ENCODE results near the gene CARD11.

Gene CARD11

DNA sequence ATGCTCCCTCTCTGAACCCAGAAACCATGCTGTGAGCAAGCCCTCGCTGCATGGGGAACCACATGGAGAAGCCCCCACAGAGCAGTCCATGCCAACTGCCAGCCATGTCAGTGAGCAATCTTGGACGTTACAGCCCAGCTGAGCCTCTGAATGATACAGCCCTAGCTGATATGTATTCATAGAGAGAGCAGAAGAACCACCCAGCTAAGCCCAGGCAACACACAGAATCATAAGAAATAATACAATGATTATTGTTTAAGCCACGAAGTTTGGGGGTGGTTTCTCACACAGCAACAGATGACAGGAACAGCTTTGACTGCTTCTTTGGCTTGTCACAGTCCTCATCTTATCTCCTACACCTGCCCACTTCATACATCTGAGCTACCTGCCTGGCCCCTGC is 32.5 kb upstream of the CARD11 start:
- Histone ChIP-seq H3K36me3 (replicated peaks) (no peaks in the 10 kb centered on the region), H3K27ac (no peak overlapping the region), H3K27me3 (replicated peaks) (no peaks in the 10 kb centered on the region), H3K4me3 (ENCODE audit: low read depth, low read length) (no peak overlapping the region)
- TF ChIP-seq, protein P1, sequence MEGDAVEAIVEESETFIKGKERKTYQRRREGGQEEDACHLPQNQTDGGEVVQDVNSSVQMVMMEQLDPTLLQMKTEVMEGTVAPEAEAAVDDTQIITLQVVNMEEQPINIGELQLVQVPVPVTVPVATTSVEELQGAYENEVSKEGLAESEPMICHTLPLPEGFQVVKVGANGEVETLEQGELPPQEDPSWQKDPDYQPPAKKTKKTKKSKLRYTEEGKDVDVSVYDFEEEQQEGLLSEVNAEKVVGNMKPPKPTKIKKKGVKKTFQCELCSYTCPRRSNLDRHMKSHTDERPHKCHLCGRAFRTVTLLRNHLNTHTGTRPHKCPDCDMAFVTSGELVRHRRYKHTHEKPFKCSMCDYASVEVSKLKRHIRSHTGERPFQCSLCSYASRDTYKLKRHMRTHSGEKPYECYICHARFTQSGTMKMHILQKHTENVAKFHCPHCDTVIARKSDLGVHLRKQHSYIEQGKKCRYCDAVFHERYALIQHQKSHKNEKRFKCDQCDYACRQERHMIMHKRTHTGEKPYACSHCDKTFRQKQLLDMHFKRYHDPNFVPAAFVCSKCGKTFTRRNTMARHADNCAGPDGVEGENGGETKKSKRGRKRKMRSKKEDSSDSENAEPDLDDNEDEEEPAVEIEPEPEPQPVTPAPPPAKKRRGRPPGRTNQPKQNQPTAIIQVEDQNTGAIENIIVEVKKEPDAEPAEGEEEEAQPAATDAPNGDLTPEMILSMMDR (IDR thresholded peaks at IDR 0.05; ENCODE audit: low read depth, low read length, missing control alignments): no peak
- in situ Hi-C loops (cut with HindIII; ENCODE audit: low pct_ligation_motif_present, low sequenced_read_pairs): no loop called here
- DNase-seq: no peak

DNA sequence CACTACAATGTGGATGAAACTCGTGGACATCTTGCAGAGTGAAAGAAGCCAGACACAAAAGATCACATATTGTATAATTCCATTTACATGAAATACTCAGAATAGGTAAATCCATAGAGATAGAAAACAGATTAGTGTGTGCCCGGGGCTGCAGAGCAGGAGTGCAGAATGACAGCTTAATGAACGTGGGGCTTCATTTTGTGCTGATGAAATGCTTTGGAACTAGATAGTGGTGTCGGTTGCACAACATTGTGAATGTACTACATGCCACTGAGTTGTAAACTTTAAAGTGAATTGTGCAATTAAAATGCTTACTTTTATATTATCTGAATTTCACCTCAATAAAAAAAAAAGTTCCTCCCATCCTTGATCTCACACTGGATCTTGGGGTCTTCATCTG is 31.8 kb upstream of the CARD11 start:
- Histone ChIP-seq H3K36me3 (replicated peaks) (no peaks in the 10 kb centered on the region), H3K27ac (no peak overlapping the region), H3K27me3 (replicated peaks) (no peaks in the 10 kb centered on the region), H3K4me3 (ENCODE audit: low read depth, low read length) (no peak overlapping the region)
- TF ChIP-seq, protein P1 (IDR thresholded peaks at IDR 0.05; ENCODE audit: low read depth, low read length, missing control alignments): no peak
- in situ Hi-C loops (cut with HindIII; ENCODE audit: low pct_ligation_motif_present, low sequenced_read_pairs): no loop called here
- no peak for DNase-seq

DNA sequence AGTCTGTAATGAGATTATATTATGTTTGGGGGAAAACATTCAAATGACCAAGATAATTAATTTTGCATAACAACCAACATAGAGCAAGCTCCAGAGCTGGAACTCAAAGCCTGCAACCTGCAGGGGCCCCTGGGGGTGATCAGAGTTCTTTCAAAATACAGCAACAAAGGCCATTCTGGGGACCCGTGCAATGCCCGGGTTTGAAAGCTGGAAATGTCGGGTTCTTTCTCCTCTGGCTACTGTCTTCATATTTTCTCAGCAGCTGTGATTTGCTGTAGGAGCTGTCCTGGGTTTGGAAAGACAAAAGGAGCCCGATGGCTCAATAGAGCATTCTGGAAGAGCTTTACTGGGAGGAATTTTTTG is 30.8 kb upstream of the CARD11 start:
- Histone ChIP-seq H3K36me3 (replicated peaks) (no peaks in the 10 kb centered on the region), H3K27ac (no peak overlapping the region), H3K4me3 (ENCODE audit: low read depth, low read length) (no peak overlapping the region), H3K27me3 (replicated peaks) (no peaks in the 10 kb centered on the region)
- TF ChIP-seq, protein P1 (IDR thresholded peaks at IDR 0.05; ENCODE audit: low read depth, low read length, missing control alignments): no peak
- no peak for DNase-seq
- in situ Hi-C loops (cut with HindIII; ENCODE audit: low pct_ligation_motif_present, low sequenced_read_pairs): no loop called here

DNA sequence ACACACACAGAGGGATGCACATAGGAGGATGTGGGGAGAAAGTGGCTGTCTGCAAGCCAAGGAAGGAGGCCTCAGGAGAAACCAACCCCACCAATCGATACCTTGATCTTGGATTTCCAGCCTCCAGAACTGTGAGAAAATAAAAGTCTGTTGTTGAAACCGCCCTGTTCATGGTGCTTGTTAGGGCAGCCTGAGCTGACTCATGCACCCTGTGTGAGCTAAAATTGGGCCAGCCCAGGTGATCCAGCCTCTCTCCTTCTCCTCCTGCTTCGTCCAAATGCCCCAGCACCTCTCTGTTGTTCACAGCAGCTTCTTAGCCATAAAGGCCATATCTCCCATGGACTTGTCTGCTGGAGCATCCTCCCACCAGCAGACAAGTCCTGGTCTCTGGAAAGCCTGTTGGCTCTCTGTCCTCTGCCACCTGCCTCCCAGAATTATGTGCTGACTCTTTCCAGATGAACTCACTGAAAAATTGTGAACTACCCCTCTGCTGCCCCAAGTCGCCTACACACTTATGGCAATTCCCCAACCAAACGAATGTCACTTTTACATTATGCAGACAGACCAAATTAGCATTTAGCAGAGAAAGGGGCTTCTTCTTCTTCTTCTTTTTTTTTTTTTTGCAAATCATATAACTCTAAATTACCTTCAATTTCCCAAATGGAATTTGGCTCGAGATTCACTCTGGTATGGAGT is 30.2 kb upstream of the CARD11 start:
- in situ Hi-C loops (cut with HindIII; ENCODE audit: low pct_ligation_motif_present, low sequenced_read_pairs): no loop called here
- TF ChIP-seq, protein P1 (IDR thresholded peaks at IDR 0.05; ENCODE audit: low read depth, low read length, missing control alignments): no peak
- Histone ChIP-seq H3K36me3 (replicated peaks) (no peaks in the 10 kb centered on the region), H3K4me3 (ENCODE audit: low read depth, low read length) (no peak overlapping the region), H3K27me3 (replicated peaks) (no peaks in the 10 kb centered on the region), H3K27ac (no peak overlapping the region)
- no peak for DNase-seq

DNA sequence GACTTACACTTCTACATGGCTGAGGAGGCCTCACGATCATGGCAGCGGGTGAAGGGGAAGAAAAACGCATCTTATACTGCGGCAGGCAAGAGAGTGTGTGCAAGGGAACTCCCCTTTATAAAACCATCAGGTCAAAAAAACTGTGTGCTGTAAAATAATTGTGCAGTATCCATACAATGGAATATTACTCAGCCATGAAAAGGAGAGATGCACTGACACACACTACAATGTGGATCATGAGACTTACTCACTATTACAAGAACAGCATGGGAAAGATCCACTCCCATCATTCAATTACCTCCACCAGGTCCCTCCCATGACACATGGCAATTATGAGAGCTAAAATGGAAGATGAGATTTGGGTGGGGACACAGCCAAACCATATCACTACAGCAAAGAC is 27.2 kb upstream of the CARD11 start:
- Histone ChIP-seq H3K4me3 (ENCODE audit: low read depth, low read length) (no peak overlapping the region), H3K36me3 (replicated peaks) (no peaks in the 10 kb centered on the region), H3K27me3 (replicated peaks) (no peaks in the 10 kb centered on the region), H3K27ac (no peak overlapping the region)
- no peak for DNase-seq
- TF ChIP-seq, protein P1 (IDR thresholded peaks at IDR 0.05; ENCODE audit: low read depth, low read length, missing control alignments): no peak
- in situ Hi-C loops (cut with HindIII; ENCODE audit: low pct_ligation_motif_present, low sequenced_read_pairs): no loop called here

Data from brain microvascular endothelial cell (primary cell).